Esophagus muscularis mucosa (tissue), 4 donors: ENCODE data around the gene HDAC4. TPM values are rescaled to one million over a fixed set of nuclear protein-coding genes. Genes with fewer than 3 reads are reported as not detected.

Source experiments
- DNase-seq: peaks from one replicate; pipeline ENCODE4 v3.0.0-alpha.2; 2017; ENCODE audit errors: extremely low spot score
- H3K27ac ChIP-seq, 4 donors: fragments of 200-600 bp; sonication (generic); replicated peaks in 1 of 4; 1 replicate in 3 of 4; 2 replicates in 1 of 4; pipeline ENCODE4 v1.5.1; 2016 to 2019; ENCODE audit warnings: mild to moderate bottlenecking in 1 of 4
- H3K27me3 ChIP-seq, 4 donors: fragments of 200-600 bp; sonication (generic); one replicate each; pipeline versions ENCODE4 v1.5.1 to v1.6.0; 2016 to 2019
- H3K36me3 ChIP-seq, 4 donors: fragments of 200-600 bp; sonication (generic); one replicate each; pipeline ENCODE4 v1.5.1; 2016 to 2019
- H3K4me1 ChIP-seq, 4 donors: fragments of 200-600 bp; sonication (generic); one replicate each; pipeline ENCODE4 v1.5.1; 2016 to 2019
- H3K4me3 ChIP-seq, 4 donors: fragments of 200-600 bp; sonication (generic); 1 replicate in 2 of 4; 2 replicates in 2 of 4; pipeline ENCODE4 v1.5.1; 2016 to 2019; ENCODE audit warnings: mild to moderate bottlenecking in 4 of 4, moderate library complexity in 1 of 4
- H3K9me3 ChIP-seq, 4 donors: fragments of 200-600 bp; sonication (generic); 1 replicate in 3 of 4; 2 replicates in 1 of 4; pipeline ENCODE4 v1.5.1; 2016 to 2019
- CTCF ChIP-seq, 3 experiments: fragments of 200-600 bp in 2 of 3; fragments of 450-650 bp in 1 of 3; sonication (generic) in 2 of 3; IDR thresholded peaks; one replicate each; pipeline ENCODE4 v1.5.1; 2017 to 2019; ENCODE audit warnings: antibody characterized with exemption in 3 of 3, mild to moderate bottlenecking in 2 of 3, moderate library complexity in 1 of 3
- EP300 ChIP-seq: sonication (generic); formaldehyde crosslinking; IDR thresholded peaks from one replicate; pipeline ENCODE4 v1.6.1; 2017; ENCODE audit warnings: antibody characterized with exemption
- POLR2A ChIP-seq: fragments of 450-650 bp; IDR thresholded peaks from one replicate; pipeline ENCODE4 v1.6.1; 2017; ENCODE audit warnings: antibody characterized with exemption, moderate library complexity, mild to moderate bottlenecking, low read depth
- POLR2AphosphoS5 ChIP-seq, 2 donors: sonication (generic); formaldehyde crosslinking; IDR thresholded peaks; one replicate each; pipeline ENCODE4 v1.6.1; 2017; ENCODE audit warnings: antibody characterized with exemption in 2 of 2
- WGBS: methylation state at CpG from one replicate; pipeline ENCODE4 v1.1.5; 2018; 5-methylcytosine and 5-hydroxymethylcytosine counted together
- intact Hi-C: fragments of 100-400 bp; cut with DNase I; formaldehyde crosslinking; loops from one replicate; pipeline ENCODE4 v1.15.1; 2023
- total RNA-seq, 4 donors: library from RNA; depleted of rRNA; stranded (reverse); fragments of >200 nt; gene quantifications; one replicate each; pipeline versions ENCODE4 v1.1.0 to v1.2.1, GENCODE V29; 2016

The HDAC4 gene
- total RNA-seq, 4 donors from 2014 or later = 59.4 to 119 (median 76.1) TPM

- intact Hi-C loops = no loop called here
- no peak for TF ChIP-seq POLR2AphosphoS5 (IDR thresholded peaks at IDR 0.05)
- no peak overlapping the region for H3K4me3 ChIP-seq
- H3K36me3 ChIP-seq = peaks cover 0 to 29% (median 13%) of the 10 kb centered on the region in 4 donors
- DNase-seq = no peak
- no peak overlapping the region for H3K27ac ChIP-seq
- H3K9me3 ChIP-seq = no peaks in the 10 kb centered on the region
- peaks cover 21 to 55% (median 48%) of the 10 kb centered on the region in 4 donors for H3K4me1 ChIP-seq
- H3K27me3 ChIP-seq = no peaks in the 10 kb centered on the region
- 89% methylated on average over 25 of the region's 25 CpGs for WGBS
Observed at GRCh38 chr2:239116456-239117246, 284.2 kb downstream of the HDAC4 start.

GRCh38 chr2:239115616-239116015, 285.2 kb downstream of the HDAC4 start:
- WGBS = 90% methylated on average over 9 of the region's 9 CpGs
- peaks cover 0 to 39% (median 22%) of the 10 kb centered on the region in 4 donors for H3K36me3 ChIP-seq
- H3K9me3 ChIP-seq = no peaks in the 10 kb centered on the region
- intact Hi-C loops = no loop called here
- no peaks in the 10 kb centered on the region for H3K27me3 ChIP-seq
- no peak overlapping the region for H3K4me3 ChIP-seq
- H3K4me1 ChIP-seq = peaks cover 21 to 55% (median 48%) of the 10 kb centered on the region in 4 donors
- H3K27ac ChIP-seq = peak overlapping the region in 2 of 4 donors; percentile 86 to 88
- no peak for TF ChIP-seq CTCF (IDR thresholded peaks at IDR 0.05)
- no peak for TF ChIP-seq POLR2AphosphoS5 (IDR thresholded peaks at IDR 0.05)
- TF ChIP-seq EP300 = no peak
- DNase-seq = no peak

- no peaks in the 10 kb centered on the region for H3K9me3 ChIP-seq
- H3K4me1 ChIP-seq = peaks cover 21 to 60% (median 56%) of the 10 kb centered on the region in 4 donors
- intact Hi-C loops = no loop called here
- no peaks in the 10 kb centered on the region for H3K27me3 ChIP-seq
- H3K27ac ChIP-seq = peak overlapping the region; percentile 82 to 88 (median 84)
- H3K36me3 ChIP-seq = peaks cover 0 to 47% (median 30%) of the 10 kb centered on the region in 4 donors
- no peak for TF ChIP-seq EP300
- no peak for TF ChIP-seq CTCF (IDR thresholded peaks at IDR 0.05)
- no peak for TF ChIP-seq POLR2A
- TF ChIP-seq POLR2AphosphoS5 (IDR thresholded peaks at IDR 0.05) = no peak
- no peak overlapping the region for H3K4me3 ChIP-seq
- 89% methylated on average over 25 of the region's 25 CpGs for WGBS
- DNase-seq = no peak
Observed at GRCh38 chr2:239114616-239115265, 286.1 kb downstream of the HDAC4 start.

- DNase-seq = no peak
- 10% methylated on average over 6 of the region's 9 CpGs for WGBS
- intact Hi-C loops = no loop called here
- Histone ChIP-seq H3K27ac (peak overlapping the region; percentile 82 to 88 (median 84)), H3K9me3 (no peaks in the 10 kb centered on the region), H3K4me3 (no peak overlapping the region), H3K4me1 (peaks cover 21 to 65% (median 58%) of the 10 kb centered on the region in 4 donors), H3K36me3 (peaks cover 0 to 53% (median 35%) of the 10 kb centered on the region in 4 donors), H3K27me3 (no peaks in the 10 kb centered on the region)
- TF ChIP-seq POLR2AphosphoS5 (IDR thresholded peaks at IDR 0.05) (peak in 1 of 2 donors; percentile 8), EP300 (no peak)
Observed at GRCh38 chr2:239114119-239114581, 286.7 kb downstream of the HDAC4 start.

- TF ChIP-seq POLR2AphosphoS5 (IDR thresholded peaks at IDR 0.05) = no peak
- TF ChIP-seq EP300 = no peak
- TF ChIP-seq POLR2A = no peak
- no peak for TF ChIP-seq CTCF (IDR thresholded peaks at IDR 0.05)
- H3K27ac ChIP-seq = peak overlapping the region; percentile 82 to 88 (median 84)
- peaks cover 21 to 69% (median 58%) of the 10 kb centered on the region in 4 donors for H3K4me1 ChIP-seq
- H3K4me3 ChIP-seq = no peak overlapping the region
- 41% methylated on average over 6 of the region's 8 CpGs for WGBS
- H3K9me3 ChIP-seq = no peaks in the 10 kb centered on the region
- no peak for DNase-seq
- no peaks in the 10 kb centered on the region for H3K27me3 ChIP-seq
- intact Hi-C loops = no loop called here
- peaks cover 0 to 58% (median 41%) of the 10 kb centered on the region in 4 donors for H3K36me3 ChIP-seq
Observed at GRCh38 chr2:239113615-239114014, 287.2 kb downstream of the HDAC4 start.
